ENCODE data around the gene MCOLN2. TPM values are rescaled to one million over a fixed set of nuclear protein-coding genes. Genes with fewer than 3 reads are reported as not detected.

The MCOLN2 gene
- total and polyA plus RNA-seq, 2 of the 4 experiments (the other 2 are of a cell fraction): 0.43 to 0.54 TPM

- Histone ChIP-seq H2BK120ac (ENCODE audit: low read depth, low read length) (no peak overlapping the region), H2BK20ac (ENCODE audit: low read depth, low read length) (no peak overlapping the region), H2BK5ac (ENCODE audit: low read depth, low read length, poor library complexity, severe bottlenecking) (no peak overlapping the region), H2AFZ (replicated peaks; ENCODE audit: low read length, poor library complexity) (no peak overlapping the region), H3K9me1 (ENCODE audit: insufficient read depth, low read length) (peaks cover 2% of the 10 kb centered on the region; the same call in 1 of the 2 replicates), H4K8ac (ENCODE audit: low read depth in 2 of 2, low read length in 2 of 2) (no peak overlapping the region), H3K4me3 (ENCODE audit: insufficient read depth, low read depth, low read length) (no peak overlapping the region), H3K36me3 (ENCODE audit: control insufficient read depth, insufficient read depth, low read length) (no peaks in the 10 kb centered on the region), H2AK9ac (replicated peaks; ENCODE audit: low read depth, low read length, poor library complexity) (no peak overlapping the region), H4K91ac (ENCODE audit: insufficient read depth, low read depth, low read length) (no peak overlapping the region), H3K4me2 (ENCODE audit: low read depth, low read length) (no peak overlapping the region), H3K18ac (ENCODE audit: low read depth, low read length) (no peak overlapping the region), H3K56ac (ENCODE audit: extremely low read depth, insufficient read depth, low read length) (no peak overlapping the region), H3K79me1 (ENCODE audit: low read depth in 1 of 2, low read length in 2 of 2) (no peaks in the 10 kb centered on the region), H2BK15ac (ENCODE audit: low read depth, low read length) (no peak overlapping the region), H3K4me1 (ENCODE audit: control insufficient read depth, insufficient read depth, low read length) (peaks cover 3% of the 10 kb centered on the region), H3K27me3 (ENCODE audit: control insufficient read depth, insufficient read depth, low read length) (peaks cover 16% of the 10 kb centered on the region), H3K14ac (replicated peaks; ENCODE audit: low read depth, low read length) (no peak overlapping the region), H2AK5ac (ENCODE audit: low read depth, low read length) (no peak overlapping the region), H3K9ac (ENCODE audit: low read depth, low read length) (no peak overlapping the region), H3K27ac (ENCODE audit: insufficient read depth, low read length) (no peak overlapping the region), H4K20me1 (ENCODE audit: insufficient read depth, low read length) (no peaks in the 10 kb centered on the region), H3K4ac (ENCODE audit: low read depth, low read length) (no peak overlapping the region), H3K9me3 (ENCODE audit: control insufficient read depth, insufficient read depth, low read length) (no peaks in the 10 kb centered on the region), H3K23ac (ENCODE audit: low read depth, low read length) (no peak overlapping the region), H4K5ac (ENCODE audit: low read depth, low read length) (no peak overlapping the region)
- no peak for DNase-seq
- dilution Hi-C loops (cut with HindIII; ENCODE audit: low sequenced_read_pairs, unreplicated experiment): no loop called here
- ChIA-PET POLR2A (ENCODE audit: unreplicated experiment) (no interaction called here), CTCF (interaction anchor here (1.1 kb wide), 1 partner anchor 9 kb away, joined by 3 read pairs; no protein-coding TSS in a partner anchor)
- intact Hi-C loops (cut with micrococcal nuclease): no loop called here
- no peak for ATAC-seq (ENCODE audit: low read depth)
- no TSS peak for BruUV-seq (replicated peaks)
- TF ChIP-seq SMC3 (IDR thresholded peaks at IDR 0.05; ENCODE audit: low read depth, low read length) (no peak), RCOR1 (IDR thresholded peaks at IDR 0.05; ENCODE audit: insufficient replicate concordance, low read length) (no peak), CEBPB (IDR thresholded peaks at IDR 0.05; ENCODE audit: low read depth, low read length) (no peak), RAD21 (IDR thresholded peaks at IDR 0.05; ENCODE audit: low read length) (no peak), MXI1 (IDR thresholded peaks at IDR 0.05; ENCODE audit: borderline replicate concordance, low read depth, low read length) (no peak), POLR2A (IDR thresholded peaks at IDR 0.05; ENCODE audit: low read depth, low read length) (no peak), FOS (IDR thresholded peaks at IDR 0.05; ENCODE audit: low read depth, low read length) (no peak), MAFK (IDR thresholded peaks at IDR 0.05; ENCODE audit: low read depth, low read length) (no peak), NFE2L2 (IDR thresholded peaks at IDR 0.05; ENCODE audit: low read depth, low read length) (no peak), CHD1 (IDR thresholded peaks at IDR 0.05; ENCODE audit: low read depth, low read length) (no peak), RFX5 (IDR thresholded peaks at IDR 0.05; ENCODE audit: low read depth, low read length) (no peak), MAZ (IDR thresholded peaks at IDR 0.05; ENCODE audit: borderline replicate concordance, low read depth, low read length) (no peak)
- TF ChIP-seq, protein P1, sequence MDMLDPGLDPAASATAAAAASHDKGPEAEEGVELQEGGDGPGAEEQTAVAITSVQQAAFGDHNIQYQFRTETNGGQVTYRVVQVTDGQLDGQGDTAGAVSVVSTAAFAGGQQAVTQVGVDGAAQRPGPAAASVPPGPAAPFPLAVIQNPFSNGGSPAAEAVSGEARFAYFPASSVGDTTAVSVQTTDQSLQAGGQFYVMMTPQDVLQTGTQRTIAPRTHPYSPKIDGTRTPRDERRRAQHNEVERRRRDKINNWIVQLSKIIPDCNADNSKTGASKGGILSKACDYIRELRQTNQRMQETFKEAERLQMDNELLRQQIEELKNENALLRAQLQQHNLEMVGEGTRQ (IDR thresholded peaks at IDR 0.05; ENCODE audit: low read depth, low read length): no peak
- TF ChIP-seq, protein P2, sequence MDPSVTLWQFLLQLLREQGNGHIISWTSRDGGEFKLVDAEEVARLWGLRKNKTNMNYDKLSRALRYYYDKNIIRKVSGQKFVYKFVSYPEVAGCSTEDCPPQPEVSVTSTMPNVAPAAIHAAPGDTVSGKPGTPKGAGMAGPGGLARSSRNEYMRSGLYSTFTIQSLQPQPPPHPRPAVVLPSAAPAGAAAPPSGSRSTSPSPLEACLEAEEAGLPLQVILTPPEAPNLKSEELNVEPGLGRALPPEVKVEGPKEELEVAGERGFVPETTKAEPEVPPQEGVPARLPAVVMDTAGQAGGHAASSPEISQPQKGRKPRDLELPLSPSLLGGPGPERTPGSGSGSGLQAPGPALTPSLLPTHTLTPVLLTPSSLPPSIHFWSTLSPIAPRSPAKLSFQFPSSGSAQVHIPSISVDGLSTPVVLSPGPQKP (IDR thresholded peaks at IDR 0.05; ENCODE audit: borderline replicate concordance, low read depth, low read length): no peak
- in situ Hi-C loops (cut with MboI; ENCODE audit: low sequenced_read_pairs): no loop called here
Measured at GRCh38 chr1:84888753-84889152, 108.2 kb downstream of the MCOLN2 start.

Measured in IMR-90 (cell line).